Fibroblast of peridontal ligament (primary cell): ENCODE measurements around the gene TLR9.
A peak's percentile ranks its signal among the peaks of the same experiment; 100 is the strongest.

Experiments
- DNase-seq: peaks from one replicate; pipeline ENCODE4 v3.0.0-alpha.2; 2010; ENCODE audit errors: extremely low read depth

TLR9 gene

DNA sequence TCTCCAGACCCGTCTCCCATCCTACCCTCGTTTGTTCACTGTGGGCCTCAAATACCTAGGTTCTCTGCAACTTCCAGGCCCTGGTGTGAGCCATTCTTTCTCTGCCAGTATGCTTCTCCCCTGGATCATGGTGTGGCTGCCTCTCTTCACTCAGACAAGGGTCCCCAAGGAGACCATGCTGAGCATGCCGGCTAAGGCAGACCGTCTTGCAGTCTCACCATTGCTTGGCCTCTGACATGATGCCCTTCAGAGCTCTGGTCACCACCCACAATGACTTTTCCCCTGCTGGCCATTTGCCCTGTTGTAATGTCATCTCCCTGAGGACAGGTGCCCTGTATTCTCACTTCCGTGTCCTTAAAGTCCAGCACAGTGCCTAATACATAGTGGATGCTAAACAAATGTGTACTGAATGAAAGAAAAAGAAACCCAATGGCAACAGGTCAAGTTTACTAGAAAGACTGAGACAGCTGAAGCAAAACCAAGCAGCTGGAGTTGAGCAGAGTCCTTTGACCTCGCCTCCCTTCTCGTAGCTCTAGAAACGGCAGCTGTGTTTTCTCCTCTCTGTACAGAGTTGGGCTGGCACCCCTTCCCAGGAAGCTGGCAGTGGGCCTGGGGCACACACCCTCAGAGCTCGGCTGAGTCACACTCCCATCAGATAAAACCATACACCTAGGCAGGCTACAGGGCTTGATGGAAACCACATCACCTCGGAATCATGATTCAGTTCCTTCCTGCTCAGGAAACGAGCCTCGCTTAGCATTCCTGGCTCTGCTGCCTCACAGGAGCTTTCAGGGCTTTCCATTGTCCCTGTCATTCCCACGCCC is 8.6 kb downstream of the TLR9 start:
- DNase-seq, result peak; percentile 65

DNA sequence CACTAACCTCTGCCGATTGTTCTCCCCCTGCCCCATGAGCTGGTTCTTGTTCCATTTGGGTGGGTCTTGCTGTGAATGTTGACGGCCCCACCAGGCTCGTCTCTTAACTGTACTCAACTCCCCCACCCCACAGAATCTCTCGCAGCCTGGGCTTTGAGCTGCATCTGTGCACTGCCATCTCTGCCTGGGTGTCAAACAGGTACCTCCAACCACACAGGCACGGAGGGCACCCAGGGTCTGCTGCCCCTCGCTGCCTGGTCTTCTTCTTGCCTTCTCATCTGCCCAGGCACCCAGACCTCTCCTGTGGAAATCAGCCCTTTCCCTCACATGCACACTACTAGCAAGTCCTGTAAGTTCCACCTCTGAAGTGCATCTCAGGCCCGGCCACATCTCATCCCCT is 10.1 kb downstream of the TLR9 start:
- no peak for DNase-seq

DNA sequence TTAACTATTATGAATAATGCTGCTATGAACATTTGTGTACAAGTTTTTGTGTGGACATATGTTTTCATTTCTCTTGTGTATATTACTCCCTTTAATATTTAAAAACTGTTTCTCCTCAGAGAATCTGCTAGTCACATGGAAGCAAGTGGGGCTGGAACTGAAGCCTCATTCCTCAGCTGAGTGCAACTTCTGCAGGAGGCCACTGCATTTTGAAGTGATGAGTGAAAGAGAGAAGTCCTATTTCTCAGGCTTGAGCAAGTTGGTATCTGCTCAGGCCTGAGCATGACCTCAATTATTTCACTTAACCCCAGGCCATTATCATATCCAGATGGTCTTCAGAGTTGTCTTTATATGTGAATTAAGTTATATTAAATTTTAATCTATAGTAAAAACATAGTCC is 11.5 kb downstream of the TLR9 start:
- DNase-seq, result peak; percentile 70

DNA sequence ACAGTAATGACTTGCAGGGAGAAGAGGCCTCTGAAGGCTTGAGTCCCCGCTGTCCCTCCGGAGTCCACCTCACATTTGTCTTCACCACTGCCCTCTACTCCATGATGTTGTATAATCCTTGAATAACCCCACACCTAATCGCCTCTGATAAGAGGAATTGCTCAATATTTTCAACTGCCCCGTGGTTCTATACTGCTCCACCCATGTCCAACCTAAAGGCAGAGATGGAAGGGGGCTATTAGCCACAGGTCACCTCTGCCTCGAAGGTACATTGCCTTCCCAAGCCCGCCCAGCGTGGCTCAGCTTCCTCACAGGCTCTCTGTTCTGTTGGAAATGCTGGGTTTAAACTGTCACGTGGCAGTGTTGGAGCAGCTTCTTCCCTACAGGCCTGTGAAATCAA is 12.4 kb downstream of the TLR9 start:
- DNase-seq, result no peak

DNA sequence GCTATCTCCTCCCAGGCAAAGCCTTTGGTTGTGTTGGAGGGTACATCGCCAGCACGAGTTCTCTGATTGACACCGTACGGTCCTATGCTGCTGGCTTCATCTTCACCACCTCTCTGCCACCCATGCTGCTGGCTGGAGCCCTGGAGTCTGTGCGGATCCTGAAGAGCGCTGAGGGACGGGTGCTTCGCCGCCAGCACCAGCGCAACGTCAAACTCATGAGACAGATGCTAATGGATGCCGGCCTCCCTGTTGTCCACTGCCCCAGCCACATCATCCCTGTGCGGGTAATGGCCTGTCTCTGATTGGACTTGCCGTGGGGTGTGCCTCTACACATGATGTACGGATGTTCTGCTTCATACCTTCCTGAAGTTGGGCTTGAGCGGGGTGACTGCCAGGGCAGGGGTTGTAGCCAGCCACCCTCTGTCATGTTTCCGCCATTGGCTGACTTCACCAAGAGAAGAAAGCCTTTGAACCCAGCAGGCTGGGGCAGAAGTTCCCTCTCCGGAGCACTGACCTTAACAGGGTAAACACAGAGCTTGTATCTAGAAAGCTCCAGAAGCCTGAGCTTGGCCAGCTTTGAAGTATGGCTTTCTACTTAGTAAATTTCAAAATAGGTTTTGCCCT is 14.1 kb downstream of the TLR9 start:
- no peak for DNase-seq

DNA sequence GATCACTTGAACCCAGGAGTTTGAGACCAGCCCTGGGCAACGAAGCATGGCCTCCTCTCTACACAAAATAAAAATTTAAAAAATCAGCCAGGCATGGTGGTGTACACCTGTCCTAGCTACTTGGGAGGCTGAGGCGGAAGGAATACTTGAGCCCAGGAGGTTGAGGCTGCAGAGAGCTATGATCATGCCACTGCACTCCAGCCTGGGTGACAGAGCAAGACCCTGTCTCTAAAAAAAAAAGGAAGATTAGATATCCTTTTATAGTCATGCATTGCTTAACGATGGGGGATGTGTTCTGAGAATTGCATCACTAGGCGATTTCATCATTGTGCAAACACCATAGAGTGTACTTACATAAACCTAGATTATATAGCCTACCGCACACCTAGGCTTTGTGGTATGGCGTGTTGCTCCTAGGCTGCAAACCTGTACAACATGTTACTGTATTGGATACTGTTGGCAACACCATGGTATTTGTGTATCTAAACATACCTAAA is 14.8 kb downstream of the TLR9 start:
- peak; percentile 38 for DNase-seq

DNA sequence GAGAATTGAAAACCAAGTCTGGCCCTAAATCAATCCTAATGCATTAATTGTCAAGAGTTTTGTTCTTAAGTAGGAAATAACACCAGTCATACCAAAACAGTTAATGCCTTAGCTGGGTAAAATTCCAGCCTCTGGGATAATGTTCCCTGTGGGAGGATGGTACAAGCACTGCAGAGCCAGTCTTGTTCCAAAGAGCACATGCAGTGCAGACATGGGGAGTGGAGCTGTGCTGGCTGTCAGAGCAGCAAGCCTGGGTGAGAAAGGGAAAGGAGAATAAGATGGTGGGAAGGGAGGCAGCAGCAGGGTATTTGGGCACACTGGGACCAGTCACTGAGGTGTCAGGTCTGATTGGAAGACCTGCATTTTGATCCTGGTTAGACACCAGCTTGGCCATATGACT is 15.4 kb downstream of the TLR9 start:
- DNase-seq, result no peak

DNA sequence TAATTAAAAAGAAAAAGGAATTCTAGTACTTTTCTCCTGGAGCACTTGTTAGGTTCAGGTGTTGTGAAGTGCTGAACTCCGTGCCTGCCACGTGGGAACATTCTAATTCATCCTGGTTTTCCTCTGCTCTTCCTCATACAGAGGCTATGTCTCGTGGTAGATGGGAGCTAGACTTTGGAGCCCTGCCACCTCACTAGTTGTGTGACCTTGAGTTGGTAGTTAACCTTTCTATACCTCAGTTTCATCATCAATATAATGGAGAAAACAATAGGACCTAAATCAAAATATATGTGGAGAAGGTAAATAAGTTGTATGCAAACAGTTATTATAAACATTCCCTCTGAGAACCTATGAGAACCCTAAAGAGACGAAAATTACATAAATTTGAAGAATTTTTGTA is 16.9 kb downstream of the TLR9 start:
- DNase-seq, result no peak

DNA sequence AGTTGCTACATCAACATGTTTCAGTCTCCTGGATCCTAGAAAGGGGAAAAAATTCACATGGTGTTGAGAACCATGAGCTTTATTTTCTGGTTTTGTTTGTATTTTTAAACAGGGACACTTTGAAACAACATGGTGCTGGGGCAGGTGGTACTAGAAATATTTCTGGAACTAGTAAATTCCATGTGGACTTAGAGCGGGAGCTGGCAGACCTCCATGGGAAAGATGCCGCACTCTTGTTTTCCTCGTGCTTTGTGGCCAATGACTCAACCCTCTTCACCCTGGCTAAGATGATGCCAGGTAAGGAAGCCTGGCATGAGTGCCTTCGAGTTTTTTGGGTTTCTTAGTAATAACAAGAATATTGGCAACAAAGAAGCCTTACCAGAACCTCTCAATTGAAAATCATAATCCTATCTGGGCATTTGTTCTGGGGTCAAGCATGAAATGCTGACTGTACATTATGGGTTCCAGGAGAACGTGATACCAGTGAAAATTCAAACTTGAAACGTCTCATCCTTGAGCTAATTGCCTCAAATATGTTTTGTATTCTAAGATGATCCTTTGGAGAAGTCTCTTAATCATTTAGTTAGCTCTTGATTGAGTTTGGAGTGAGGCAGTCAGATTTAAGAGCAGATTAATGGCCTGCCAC is 19.6 kb downstream of the TLR9 start:
- DNase-seq, result no peak

DNA sequence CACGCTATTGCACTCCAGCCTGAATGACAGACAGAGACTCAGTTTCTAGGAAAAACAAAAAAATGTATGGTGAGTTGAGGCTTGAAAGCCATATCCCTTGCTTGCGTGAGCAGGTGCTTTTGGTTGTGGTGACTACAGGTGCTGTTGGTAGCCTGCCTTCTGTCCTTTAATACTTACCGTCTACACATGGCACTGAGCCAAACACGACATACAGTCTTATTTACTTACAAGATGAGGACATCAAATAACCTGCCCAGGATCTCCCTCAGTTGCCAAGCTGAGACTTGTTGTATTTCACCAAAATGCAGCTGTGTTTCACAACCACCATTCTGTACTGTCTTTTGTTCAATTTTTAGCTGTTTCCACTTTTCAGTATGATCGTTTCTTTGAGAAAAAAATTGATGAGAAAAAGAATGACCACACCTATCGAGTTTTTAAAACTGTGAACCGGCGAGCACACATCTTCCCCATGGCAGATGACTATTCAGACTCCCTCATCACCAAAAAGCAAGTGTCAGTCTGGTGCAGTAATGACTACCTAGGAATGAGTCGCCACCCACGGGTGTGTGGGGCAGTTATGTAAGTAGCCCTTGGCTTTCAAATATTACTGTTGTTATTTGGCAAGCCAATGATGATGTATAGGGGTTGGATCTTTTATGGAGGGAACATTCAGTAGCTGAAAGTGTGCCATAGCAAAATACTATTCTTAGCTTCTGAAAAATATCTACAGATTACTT is 20.9 kb downstream of the TLR9 start:
- DNase-seq, result no peak

DNA sequence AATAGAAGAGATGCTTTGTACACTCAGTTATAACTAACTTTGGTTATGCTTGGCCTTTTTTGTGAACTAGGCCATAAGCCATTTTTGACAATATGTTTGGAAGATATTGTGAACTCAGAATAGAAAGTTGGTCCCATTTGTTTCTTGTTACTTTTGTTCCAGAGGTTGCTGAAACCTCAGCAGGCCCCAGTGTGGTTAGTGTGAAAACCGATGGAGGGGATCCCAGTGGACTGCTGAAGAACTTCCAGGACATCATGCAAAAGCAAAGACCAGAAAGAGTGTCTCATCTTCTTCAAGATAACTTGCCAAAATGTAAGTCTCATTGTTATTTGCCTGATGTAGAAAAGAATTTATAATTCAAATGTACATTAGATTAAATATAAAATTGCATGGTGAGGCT is 21.7 kb downstream of the TLR9 start:
- DNase-seq, result no peak

DNA sequence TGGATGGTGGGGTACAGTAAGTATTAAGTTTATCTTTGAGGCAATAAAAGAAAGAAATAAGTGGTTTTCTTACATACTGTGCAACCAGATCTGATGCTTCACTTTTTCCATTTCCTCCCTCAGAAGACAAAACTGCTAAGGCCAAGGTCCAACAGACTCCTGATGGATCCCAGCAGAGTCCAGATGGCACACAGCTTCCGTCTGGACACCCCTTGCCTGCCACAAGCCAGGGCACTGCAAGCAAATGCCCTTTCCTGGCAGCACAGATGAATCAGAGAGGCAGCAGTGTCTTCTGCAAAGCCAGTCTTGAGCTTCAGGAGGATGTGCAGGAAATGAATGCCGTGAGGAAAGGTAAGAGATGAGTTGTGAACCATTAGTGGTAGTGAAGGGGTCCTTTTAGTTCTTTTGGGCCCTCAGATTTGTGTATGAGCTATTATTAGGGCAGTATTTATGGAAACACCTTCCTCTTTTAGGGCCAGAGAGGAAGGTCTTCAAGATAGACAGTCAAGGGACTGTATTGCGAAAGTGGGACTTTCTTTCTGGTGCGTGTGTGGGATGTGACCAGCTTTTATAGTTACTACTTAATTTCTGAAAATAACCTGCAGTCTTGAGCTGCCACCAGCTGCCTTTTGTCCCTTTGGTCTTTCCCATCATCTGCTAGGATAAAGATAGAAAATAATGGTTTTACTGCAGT is 22.9 kb downstream of the TLR9 start:
- no peak for DNase-seq

DNA sequence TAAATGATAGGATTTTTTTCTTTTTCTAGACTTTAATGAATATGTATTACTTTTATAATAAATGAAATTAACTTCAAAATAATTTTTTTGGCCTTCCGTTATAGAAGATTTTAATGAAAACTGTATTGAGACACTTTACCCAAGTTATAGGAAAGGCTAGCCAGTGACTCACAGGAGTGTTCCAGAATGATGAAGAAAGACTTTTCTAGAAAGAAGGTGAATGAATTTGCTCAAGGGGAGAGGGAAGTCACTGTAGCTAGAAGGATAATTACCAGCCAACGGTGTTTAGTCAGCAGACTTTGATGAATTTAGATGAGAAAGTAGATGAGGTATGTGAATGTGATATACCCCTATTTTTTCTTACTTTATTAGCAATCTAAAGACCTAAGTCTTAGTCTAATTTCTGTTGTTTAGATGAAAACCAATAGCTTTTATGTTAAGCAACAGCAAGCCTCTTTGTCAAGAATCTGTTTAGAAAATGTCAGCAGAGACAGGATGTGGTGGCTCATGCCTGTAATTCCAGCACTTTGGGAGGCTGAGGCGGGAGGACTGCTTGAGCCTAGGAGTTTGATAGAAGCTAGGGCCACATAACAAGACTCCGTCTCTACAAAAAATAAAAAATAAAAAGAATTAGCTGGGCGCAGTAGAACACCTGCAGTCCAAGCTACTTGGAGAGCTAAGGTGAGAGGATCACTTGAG is 24.3 kb downstream of the TLR9 start:
- no peak for DNase-seq

DNA sequence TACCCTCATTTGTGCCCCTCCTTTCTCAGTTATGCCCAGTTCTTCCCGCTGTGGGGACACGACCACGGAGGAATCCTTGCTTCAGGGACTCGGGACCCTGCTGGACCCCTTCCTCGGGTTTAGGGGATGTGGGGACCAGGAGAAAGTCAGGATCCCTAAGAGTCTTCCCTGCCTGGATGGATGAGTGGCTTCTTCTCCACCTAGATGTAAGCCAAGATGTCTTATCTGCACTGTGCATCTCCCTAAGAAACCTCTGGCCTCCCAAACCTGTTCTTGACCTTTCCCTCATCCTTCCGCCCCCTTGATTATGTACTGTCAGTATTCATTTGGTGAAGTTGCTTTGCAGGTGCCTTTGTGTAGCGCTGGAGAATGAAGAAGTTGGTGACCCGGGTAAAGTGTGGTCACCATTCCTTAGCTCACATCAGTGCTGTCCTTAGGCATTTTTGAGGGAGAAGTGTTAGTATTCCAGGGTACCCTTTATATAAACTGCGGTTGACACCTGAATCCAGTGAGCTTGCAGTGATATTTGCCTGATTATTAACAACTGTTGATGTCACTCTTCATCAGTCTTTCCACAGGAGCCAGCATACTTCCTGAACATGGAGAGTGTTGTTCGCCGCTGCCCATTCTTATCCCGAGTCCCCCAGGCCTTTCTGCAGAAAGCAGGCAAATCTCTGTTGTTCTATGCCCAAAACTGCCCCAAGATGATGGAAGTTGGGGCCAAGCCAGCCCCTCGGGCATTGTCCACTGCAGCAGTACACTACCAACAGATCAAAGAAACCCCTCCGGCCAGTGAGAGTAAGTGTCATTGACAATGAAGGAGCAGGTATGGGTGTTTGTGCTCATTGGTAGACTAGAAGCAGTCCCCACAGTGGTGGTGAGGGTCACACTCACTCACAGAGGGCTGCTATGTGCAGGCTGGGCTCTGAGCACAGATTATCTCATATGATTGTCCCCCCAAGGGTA is 26.5 kb downstream of the TLR9 start:
- no peak for DNase-seq

DNA sequence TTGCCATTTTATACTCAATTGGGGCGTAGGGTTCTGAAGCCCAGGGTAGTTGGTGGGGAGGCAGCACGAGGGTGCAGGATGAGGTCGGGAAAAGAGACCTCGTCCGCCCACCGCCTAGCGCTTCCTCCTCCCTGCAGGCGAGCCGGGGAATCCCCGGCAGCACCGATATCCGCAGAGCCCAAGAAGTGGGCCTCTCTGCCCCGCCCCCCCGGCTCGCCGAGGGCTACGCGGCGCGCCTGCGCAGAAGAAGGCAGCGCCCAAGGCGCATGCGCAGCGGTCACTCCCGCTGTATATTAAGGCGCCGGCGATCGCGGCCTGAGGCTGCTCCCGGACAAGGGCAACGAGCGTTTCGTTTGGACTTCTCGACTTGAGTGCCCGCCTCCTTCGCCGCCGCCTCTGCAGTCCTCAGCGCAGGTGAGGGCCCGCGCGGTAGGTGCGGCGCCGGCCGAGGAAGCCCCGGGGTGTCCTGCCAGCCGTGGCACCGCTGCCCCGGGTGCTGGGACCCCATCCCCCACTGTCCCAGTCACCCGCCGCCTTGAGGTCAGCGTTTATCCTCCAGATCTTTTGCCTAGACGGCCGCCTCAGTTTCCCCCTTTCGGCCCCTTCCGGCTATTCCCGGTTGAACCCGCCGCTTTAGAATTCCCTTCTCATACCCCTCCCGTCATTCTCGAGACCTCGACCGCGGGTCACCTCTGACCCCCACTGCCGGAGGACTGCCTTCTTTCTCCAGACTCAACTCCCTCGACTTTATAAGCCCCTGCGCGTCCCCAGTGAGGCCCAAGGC is 27.4 kb downstream of the TLR9 start, which contains the start of gene ALAS1:
TSS of gene ALAS1 (plus strand) at position 319 of the 784 bp plus-strand sequence. CDS start 1,082 bp downstream, outside the sequence.
- DNase-seq, result peak; percentile 80

DNA sequence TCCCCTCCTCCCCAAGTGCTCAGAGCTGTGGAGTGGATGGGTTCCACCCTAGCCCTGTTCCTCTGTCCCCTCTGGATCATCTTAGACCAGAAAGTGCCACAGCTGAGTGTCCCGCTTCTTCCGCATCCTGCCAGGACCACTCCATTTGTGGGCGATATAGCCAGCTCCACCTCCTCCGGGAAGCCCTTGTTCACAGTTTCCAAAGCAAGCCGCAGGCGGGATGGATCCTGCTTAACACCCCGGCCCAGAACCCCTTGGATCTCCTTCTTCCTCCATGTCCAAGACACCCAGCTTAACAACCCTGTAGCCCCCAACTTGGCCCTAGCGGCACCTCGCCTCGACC is 28.0 kb downstream of the TLR9 start:
- DNase-seq, result no peak

DNA sequence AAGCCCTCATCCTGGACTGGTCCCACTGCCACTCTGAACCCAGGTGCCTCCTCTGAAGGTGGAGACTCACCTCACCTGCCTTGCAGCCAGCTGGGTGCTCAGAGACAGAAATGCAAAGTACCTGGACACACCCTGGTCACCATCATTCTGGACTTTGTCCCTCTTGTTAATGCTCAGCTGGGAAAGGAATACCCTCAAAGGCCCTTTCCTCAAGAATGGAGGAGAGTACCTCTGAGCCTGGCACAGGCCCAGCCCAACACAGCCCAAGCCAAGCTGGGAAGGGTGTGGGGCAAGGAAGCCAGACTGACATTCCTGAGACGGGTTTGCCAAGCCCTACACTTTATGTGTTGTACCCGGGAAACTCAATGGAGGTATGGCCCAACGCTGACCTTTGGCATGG is 28.5 kb downstream of the TLR9 start:
- DNase-seq, result no peak

DNA sequence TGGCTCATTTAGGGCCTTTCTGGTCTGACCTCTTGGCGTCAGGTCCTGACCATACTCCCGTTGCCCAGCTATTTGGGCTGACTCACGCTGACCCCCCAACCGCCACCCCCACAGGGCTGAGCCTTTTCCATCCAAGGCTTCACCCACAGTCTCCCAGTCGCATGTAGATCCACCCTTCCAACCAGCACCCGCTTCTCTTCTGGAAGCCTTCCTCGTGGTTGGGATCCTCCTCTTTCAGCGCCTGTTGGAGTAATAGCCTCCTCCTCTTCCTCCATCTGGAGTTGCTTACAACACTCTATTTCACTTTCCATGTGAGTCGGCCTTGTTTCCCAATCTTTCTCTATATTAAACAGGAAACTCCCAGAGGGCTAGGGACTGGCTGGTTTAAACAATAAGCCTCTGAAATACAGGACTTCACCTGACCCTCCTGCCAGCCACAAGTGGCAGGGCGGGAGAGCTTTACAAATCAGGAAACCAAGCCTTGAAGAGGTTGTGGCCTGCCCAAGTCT is 29.6 kb downstream of the TLR9 start:
- peak; percentile 84 for DNase-seq

DNA sequence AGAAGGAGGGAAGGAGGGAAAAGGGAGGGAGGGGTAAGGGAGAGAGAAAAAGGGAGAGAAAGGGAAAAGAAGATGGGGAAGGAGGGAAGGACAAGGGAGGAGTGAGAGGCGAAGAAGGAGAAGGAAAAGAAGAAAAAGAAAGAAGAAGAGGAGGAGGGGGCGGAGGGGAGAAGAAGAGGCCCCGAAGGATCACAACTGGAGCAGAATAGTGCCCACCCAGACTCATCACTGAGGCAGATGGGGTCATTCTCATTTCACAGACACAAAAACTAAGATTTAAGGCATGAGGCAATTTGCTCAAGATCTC is 30.2 kb downstream of the TLR9 start:
- DNase-seq, result no peak
